GM18526 (cell line): ENCODE data around the gene TAF13.
A peak's percentile ranks its signal among the peaks of the same experiment; 100 is the strongest.

Source experiments
- POLR2A ChIP-seq: IDR thresholded peaks from 3 replicates; pipeline ENCODE4 v1.6.1; 2011; ENCODE audit not compliant: insufficient read length; ENCODE audit errors: extremely low read depth

TAF13 gene

GRCh38 chr1:109079240-109079622 lies 3.4 kb upstream of the TAF13 start:
- TF ChIP-seq POLR2A = no peak

GRCh38 chr1:109078317-109078716 lies 2.5 kb upstream of the TAF13 start:
- TF ChIP-seq POLR2A = no peak

- TF ChIP-seq POLR2A = no peak
Measured at GRCh38 chr1:109069294-109069693, 6.5 kb downstream of the TAF13 start.

GRCh38 chr1:109067883-109068282 lies 7.9 kb downstream of the TAF13 start:
- TF ChIP-seq POLR2A = no peak

- TF ChIP-seq POLR2A = no peak
Measured at GRCh38 chr1:109065137-109065536, 10.7 kb downstream of the TAF13 start.

GRCh38 chr1:109061183-109061582 lies 14.6 kb downstream of the TAF13 start:
- TF ChIP-seq POLR2A = no peak

- no peak for TF ChIP-seq POLR2A
Measured at GRCh38 chr1:109060707-109061106, 15.1 kb downstream of the TAF13 start.

- TF ChIP-seq POLR2A = no peak
Measured at GRCh38 chr1:109059026-109059425, 16.8 kb downstream of the TAF13 start.

GRCh38 chr1:109056064-109056463 lies 19.7 kb downstream of the TAF13 start:
- TF ChIP-seq POLR2A = no peak

GRCh38 chr1:109050228-109050995 lies 25.4 kb downstream of the TAF13 start:
- TF ChIP-seq POLR2A = no peak

- TF ChIP-seq POLR2A = no peak
Measured at GRCh38 chr1:109048335-109048734, 27.5 kb downstream of the TAF13 start.

- no peak for TF ChIP-seq POLR2A
Measured at GRCh38 chr1:109047339-109047738, 28.5 kb downstream of the TAF13 start.

GRCh38 chr1:109046671-109047070 lies 29.1 kb downstream of the TAF13 start:
- no peak for TF ChIP-seq POLR2A

- no peak for TF ChIP-seq POLR2A
Measured at GRCh38 chr1:109045595-109045994, 30.2 kb downstream of the TAF13 start.

GRCh38 chr1:109041621-109042468 lies 34.0 kb downstream of the TAF13 start, which contains the start of gene WDR47:
Gene WDR47, minus strand, starts transcription at chr1:109042102. Its CDS starts 18,590 bp downstream, at chr1:109023512.
- TF ChIP-seq POLR2A = peak; percentile 99

GRCh38 chr1:109040989-109041620 lies 34.7 kb downstream of the TAF13 start:
- TF ChIP-seq POLR2A = no peak
